ENCODE data around the gene LRIG2.

GRCh38 chr1:113166473-113166872 lies 93.5 kb downstream of the LRIG2 start:
- no peak for TF ChIP-seq CTCF (IDR thresholded peaks at IDR 0.05)
- TF ChIP-seq POLR2A (IDR thresholded peaks at IDR 0.05): no peak
- TF ChIP-seq POLR2AphosphoS5 (IDR thresholded peaks at IDR 0.05): no peak
- no peak for TF ChIP-seq EP300 (IDR thresholded peaks at IDR 0.05; ENCODE audit: low read depth)

Measured in transverse colon (tissue), 4 donors.